B cell (primary cell): ENCODE data around the gene CCR9. TPM values are rescaled to one million over a fixed set of nuclear protein-coding genes. Genes with fewer than 3 reads are reported as not detected.

Experiments used
- ATAC-seq: fragments of 200-7000 bp; cut with Tn5 transposase; one replicate; pipeline ENCODE4 v1.10.0; 2021; ENCODE audit warnings: low read depth, mild to moderate bottlenecking, moderate number of reproducible peaks, moderate library complexity
- CTCF ChIA-PET: fragments of 350-600 bp; sonication (Branson Sonifier 250); formaldehyde crosslinking; loops from one replicate; lab custom pipeline; 2021; ENCODE audit warnings: antibody characterized with exemption, inconsistent platforms; lab: Charles Lee
- POLR2A ChIA-PET: fragments of 350-600 bp; sonication (Branson Sonifier 250); formaldehyde crosslinking; loops from one replicate; lab custom pipeline; 2021; ENCODE audit warnings: antibody characterized with exemption; lab: Charles Lee
- DNase-seq: peaks from one replicate; pipeline ENCODE4 v3.0.0; 2013
- H2AFZ ChIP-seq: 2 replicates; pipeline ENCODE4 v1.6.1; 2012; ENCODE audit warnings: mild to moderate bottlenecking, low read depth, low read length; ENCODE audit not compliant: insufficient read depth, poor library complexity, severe bottlenecking
- H3K27ac ChIP-seq, 2 donors: 1 replicate in 1 of 2; 2 replicates in 1 of 2; pipeline ENCODE4 v1.5.1; 2012 to 2013; ENCODE audit warnings: low read length in 2 of 2, mild to moderate bottlenecking in 2 of 2, moderate library complexity in 1 of 2
- H3K27me3 ChIP-seq, 4 experiments: fragments of 200-600 bp in 1 of 4; sonication (generic) in 1 of 4; replicated peaks in 1 of 4; 1 replicate in 2 of 4; 2 replicates in 2 of 4; pipeline versions ENCODE4 v1.6.1 to v1.7.0; 2013 to 2016; ENCODE audit warnings: low read length in 3 of 4, mild to moderate bottlenecking in 2 of 4, mixed read lengths in 1 of 4, moderate library complexity in 1 of 4; ENCODE audit not compliant: insufficient read depth in 4 of 4, control insufficient read depth in 3 of 4; ENCODE audit errors: control extremely low read depth in 1 of 4
- H3K36me3 ChIP-seq, 2 experiments: replicated peaks in 1 of 2; 1 replicate in 1 of 2; 2 replicates in 1 of 2; pipeline versions ENCODE4 v1.6.1 to v1.7.1; 2013; ENCODE audit warnings: low read length in 1 of 2; ENCODE audit not compliant: insufficient read depth in 2 of 2, control insufficient read depth in 1 of 2; ENCODE audit errors: control extremely low read depth in 1 of 2, extremely low read depth in 1 of 2
- H3K4me1 ChIP-seq, 2 donors: fragments of 200-600 bp in 1 of 2; sonication (generic) in 1 of 2; 1 replicate in 1 of 2; 2 replicates in 1 of 2; pipeline versions ENCODE4 v1.5.1 to v1.6.1; 2013 to 2017; ENCODE audit warnings: low read length in 2 of 2; ENCODE audit not compliant: control insufficient read depth in 2 of 2, insufficient read depth in 2 of 2
- H3K4me2 ChIP-seq: replicated peaks from 2 replicates; pipeline ENCODE3; 2012; ENCODE audit warnings: mild to moderate bottlenecking, low read depth, low read length; ENCODE audit not compliant: poor library complexity, severe bottlenecking
- H3K4me3 ChIP-seq, 5 experiments: fragments of 200-600 bp in 1 of 5; sonication (generic) in 1 of 5; 1 replicate in 3 of 5; 2 replicates in 2 of 5; pipeline versions ENCODE4 v1.5.1 to v1.7.0; 2011 to 2016; ENCODE audit warnings: low read length in 4 of 5, mild to moderate bottlenecking in 4 of 5, low read depth in 2 of 5, control low read depth in 1 of 5, moderate library complexity in 1 of 5; ENCODE audit not compliant: insufficient read depth in 1 of 5; ENCODE audit errors: control extremely low read depth in 1 of 5, extremely low read depth in 1 of 5
- H3K79me2 ChIP-seq: fragments of 200-600 bp; sonication (generic); one replicate; pipeline ENCODE4 v1.6.0; 2016; ENCODE audit warnings: low read length; ENCODE audit not compliant: control insufficient read depth, insufficient read depth
- H3K9ac ChIP-seq: fragments of 200-600 bp; sonication (generic); 2 replicates; pipeline ENCODE4 v1.6.1; 2017; ENCODE audit warnings: mild to moderate bottlenecking, low read length, moderate library complexity
- H3K9me3 ChIP-seq, 3 donors: one replicate each; pipeline versions ENCODE4 v1.6.1 to v1.7.1; 2013; ENCODE audit warnings: low read length in 2 of 3; ENCODE audit not compliant: control insufficient read depth in 2 of 3, insufficient read depth in 1 of 3; ENCODE audit errors: control extremely low read depth in 1 of 3
- H4K20me1 ChIP-seq: 2 replicates; pipeline ENCODE4 v1.6.0; 2012; ENCODE audit warnings: mild to moderate bottlenecking, low read length; ENCODE audit not compliant: insufficient read depth, control insufficient read depth, poor library complexity, severe bottlenecking
- H3K27ac Mint-ChIP-seq: one replicate; pipeline ENCODE4 v1.8.0; 2021; ENCODE audit warnings: mixed read lengths
- H3K27me3 Mint-ChIP-seq: one replicate; pipeline ENCODE4 v1.8.0; 2021; ENCODE audit warnings: mixed read lengths
- H3K4me1 Mint-ChIP-seq: one replicate; pipeline ENCODE4 v1.8.0; 2021; ENCODE audit warnings: mixed read lengths
- H3K4me3 Mint-ChIP-seq: one replicate; pipeline ENCODE4 v1.8.0; 2021; ENCODE audit warnings: mixed read lengths
- H3K9me3 Mint-ChIP-seq: one replicate; pipeline ENCODE4 v1.8.0; 2022; ENCODE audit warnings: mixed read lengths; ENCODE audit not compliant: insufficient read depth
- CTCF ChIP-seq: fragments of 200-600 bp; IDR thresholded peaks from one replicate; pipeline ENCODE4 v1.8.0; 2022; ENCODE audit warnings: antibody characterized with exemption, mild to moderate bottlenecking
- EZH2 ChIP-seq: IDR thresholded peaks from 2 replicates; pipeline ENCODE4 v1.6.1; 2012; ENCODE audit warnings: borderline replicate concordance, low read depth, mild to moderate bottlenecking, moderate library complexity, low read length; ENCODE audit not compliant: insufficient read depth, poor library complexity, severe bottlenecking
- WGBS: methylation state at CpG from one replicate; pipeline ENCODE4 v1.1.5; 2013; ENCODE audit warnings: missing lambda C conversion rate; ENCODE audit not compliant: insufficient coverage; 5-methylcytosine and 5-hydroxymethylcytosine counted together
- intact Hi-C: fragments of 100-400 bp; cut with micrococcal nuclease; formaldehyde crosslinking; loops from one replicate; pipeline ENCODE4 v1.10.0; 2022
- polyA plus RNA-seq: library from polyadenylated mRNA; depleted of rRNA; stranded (reverse); fragments of >200 nt; gene quantifications from 2 replicates; pipeline ENCODE4 v1.2.3, GENCODE V29; 2012
- total RNA-seq, 2 donors: library from RNA; stranded (reverse); fragments of 120-200 nt in 1 of 2; gene quantifications; 1 replicate in 1 of 2; 2 replicates in 1 of 2; pipeline versions ENCODE4 v1.2.3 to v1.2.4, GENCODE V29; 2013 to 2022

Gene CCR9
- total and polyA plus RNA-seq, 2 donors (not counting 1 experiment from before 2014, with no cell fraction given): 0.76 to 1.1 TPM

- no CpG with 5 or more reads among the region's 3 CpGs for WGBS
- H3K27me3 ChIP-seq: no peaks in the 10 kb centered on the region
- DNase-seq: peak; percentile 70
- Mint-ChIP-seq H3K27me3 (no peaks in the 10 kb centered on the region), H3K4me1 (peaks cover 42% of the 10 kb centered on the region), H3K27ac (peak overlapping the region; percentile 69), H3K9me3 (no peaks in the 10 kb centered on the region), H3K4me3 (peak overlapping the region; percentile 24)
- H4K20me1 ChIP-seq: no peaks in the 10 kb centered on the region
- H3K36me3 ChIP-seq: no peaks in the 10 kb centered on the region
- H2AFZ ChIP-seq: no peak overlapping the region
- H3K9me3 ChIP-seq: peaks cover 0 to 2% (median 0%) of the 10 kb centered on the region in 3 donors
- TF ChIP-seq EZH2 (no peak), CTCF (no peak)
- peak overlapping the region; percentile 23 to 26 for H3K27ac ChIP-seq
- H3K9ac ChIP-seq: no peak overlapping the region
- POLR2A ChIA-PET: no interaction called here
- CTCF ChIA-PET: interaction anchor here (1.6 to 3.3 kb wide), 2 partner anchors 10 to 34 kb away, joined by 7 to 13 read pairs; no protein-coding TSS in a partner anchor
- peak; percentile 84 for ATAC-seq
- H3K4me2 ChIP-seq: no peak overlapping the region
- no peaks in the 10 kb centered on the region for H3K79me2 ChIP-seq
- intact Hi-C loops: no loop called here
- peaks cover 12 to 37% of the 10 kb centered on the region in 2 donors for H3K4me1 ChIP-seq
- H3K4me3 ChIP-seq: no peak overlapping the region
Observed at GRCh38 chr3:45904931-45905330, 18.6 kb downstream of the CCR9 start.

- Mint-ChIP-seq H3K27ac (no peak overlapping the region), H3K4me3 (no peak overlapping the region), H3K27me3 (no peaks in the 10 kb centered on the region), H3K9me3 (no peaks in the 10 kb centered on the region), H3K4me1 (peaks cover 50% of the 10 kb centered on the region)
- Histone ChIP-seq H3K4me1 (peaks cover 16 to 45% of the 10 kb centered on the region in 2 donors), H3K4me2 (no peak overlapping the region), H3K27me3 (no peaks in the 10 kb centered on the region), H3K9ac (no peak overlapping the region), H3K79me2 (no peaks in the 10 kb centered on the region), H3K36me3 (no peaks in the 10 kb centered on the region), H4K20me1 (no peaks in the 10 kb centered on the region), H3K4me3 (no peak overlapping the region), H3K27ac (no peak overlapping the region), H2AFZ (no peak overlapping the region), H3K9me3 (peaks cover 0 to 2% (median 0%) of the 10 kb centered on the region in 3 donors)
- CTCF ChIA-PET: interaction anchor here (1.4 to 3.3 kb wide), 2 partner anchors 11 to 144 kb away, joined by 3 to 13 read pairs; no protein-coding TSS in a partner anchor
- POLR2A ChIA-PET: no interaction called here
- intact Hi-C loops: loop anchor here (1.0 kb wide), 1 partner anchor 144 kb away; no protein-coding TSS in a partner anchor
- TF ChIP-seq CTCF: no peak
- no peak for DNase-seq
- no peak for ATAC-seq
- WGBS: 87% methylated on average over 2 of the region's 3 CpGs
Observed at GRCh38 chr3:45905755-45906154, 19.4 kb downstream of the CCR9 start.
